A549 (cell line): ENCODE results near the gene SLC17A3. TPM values are rescaled to one million over a fixed set of nuclear protein-coding genes. Genes with fewer than 3 reads are reported as not detected.

ENCODE experiments used
- ATAC-seq, 2 experiments: fragments of 200-7000 bp in 1 of 2; fragments of >200 bp in 1 of 2; cut with Nextera tagmentation in 1 of 2; cut with Tn5 transposase in 1 of 2; 3 replicates each; pipeline versions ENCODE4 v1.8.0 to v1.9.1; 2018 to 2020; ENCODE audit warnings: mild to moderate bottlenecking in 1 of 2, moderate library complexity in 1 of 2
- CTCF ChIA-PET: fragments of 300-600 bp; sonication (Branson Sonifier 250); formaldehyde crosslinking; extraction: SDS; loops from one replicate; lab custom pipeline; 2021; ENCODE audit warnings: antibody characterized with exemption, inconsistent platforms; lab: Yijun Ruan, JAX
- POLR2A ChIA-PET: fragments of 350-600 bp; formaldehyde crosslinking; extraction: SDS; loops from one replicate; lab custom pipeline; 2021; ENCODE audit warnings: antibody characterized with exemption, inconsistent platforms; lab: Yijun Ruan, JAX
- DNase-seq, 2 experiments: peaks; one replicate each; pipeline versions ENCODE4 v3.0.0 to v3.0.0-alpha.2; 2011 to 2016; ENCODE audit warnings: low read depth in 1 of 2, low spot score in 1 of 2
- FAIRE-seq: peaks from 2 replicates; lab custom pipeline; 2011; peaks lifted over from hg19 to GRCh38; lab: Jason Lieb, UNC
- H3K27ac ChIP-seq, 2 experiments: fragments of >200 bp; sonication (Bioruptor Twin); formaldehyde crosslinking; 3 replicates each; pipeline ENCODE4 v1.5.1; 2016 to 2017
- H3K4me1 ChIP-seq: fragments of >200 bp; sonication (Bioruptor Twin); formaldehyde crosslinking; 3 replicates; pipeline ENCODE4 v1.6.1; 2016
- H3K4me2 ChIP-seq: fragments of >200 bp; sonication (Bioruptor Twin); formaldehyde crosslinking; 3 replicates; pipeline ENCODE4 v1.6.1; 2016
- H3K4me3 ChIP-seq: fragments of >200 bp; sonication (Bioruptor Twin); formaldehyde crosslinking; 3 replicates; pipeline ENCODE4 v1.5.1; 2016
- H3K9me3 ChIP-seq: fragments of >200 bp; sonication (Bioruptor Twin); formaldehyde crosslinking; 3 replicates; pipeline ENCODE4 v1.6.1; 2016
- CBX8 ChIP-seq: fragments of 200-600 bp; sonication (generic); IDR thresholded peaks from 2 replicates; pipeline ENCODE4 v1.6.1; 2016
- CHD4 ChIP-seq: fragments of 200-600 bp; sonication (generic); IDR thresholded peaks from 2 replicates; pipeline ENCODE4 v1.6.1; 2016; ENCODE audit warnings: antibody characterized with exemption, mild to moderate bottlenecking, borderline replicate concordance
- CTCF ChIP-seq: fragments of >200 bp; sonication (Bioruptor Twin); formaldehyde crosslinking; IDR thresholded peaks from 3 replicates; pipeline ENCODE4 v1.5.1; 2016
- EHF ChIP-seq: fragments of 250-450 bp; sonication (Bioruptor Pico); IDR thresholded peaks from 2 replicates; pipeline ENCODE4 v1.5.0; 2020; ENCODE audit warnings: mild to moderate bottlenecking
- FOSB ChIP-seq: fragments of 250-450 bp; sonication (Bioruptor Pico); IDR thresholded peaks from 2 replicates; pipeline ENCODE4 v1.5.0; 2020; ENCODE audit warnings: mild to moderate bottlenecking, moderate library complexity
- FOSL2 ChIP-seq, 2 experiments: fragments of 450-650 bp in 1 of 2; fragments of >200 bp in 1 of 2; sonication (Bioruptor Twin) in 1 of 2; formaldehyde crosslinking; IDR thresholded peaks; 2 replicates each; pipeline versions ENCODE4 v1.5.0 to v1.6.1; 2016 to 2020; ENCODE audit warnings: mild to moderate bottlenecking in 1 of 2, moderate library complexity in 1 of 2
- HES2 ChIP-seq: fragments of >200 bp; sonication (Bioruptor Twin); formaldehyde crosslinking; IDR thresholded peaks from 2 replicates; pipeline ENCODE4 v1.6.1; 2016
- HMGXB4 ChIP-seq: fragments of 250-450 bp; sonication (Bioruptor Pico); IDR thresholded peaks from 2 replicates; pipeline ENCODE4 v1.5.0; 2021; ENCODE audit warnings: mild to moderate bottlenecking, moderate library complexity, borderline replicate concordance
- JUN ChIP-seq, 2 experiments: fragments of >200 bp; sonication (Bioruptor Twin); formaldehyde crosslinking; IDR thresholded peaks; 2 replicates in 1 of 2; 3 replicates in 1 of 2; pipeline ENCODE4 v1.6.1; 2016 to 2017
- JUNB ChIP-seq: fragments of >200 bp; sonication (Bioruptor Twin); formaldehyde crosslinking; IDR thresholded peaks from 2 replicates; pipeline ENCODE4 v1.6.1; 2016
- MAX ChIP-seq: IDR thresholded peaks from 2 replicates; pipeline ENCODE4 v1.6.1; 2012
- MYC ChIP-seq: IDR thresholded peaks from 2 replicates; pipeline ENCODE4 v1.6.1; 2012; ENCODE audit warnings: mild to moderate bottlenecking, inconsistent platforms, low read length, improper control_type of control experiment, borderline replicate concordance
- NPAS2 ChIP-seq: fragments of 250-450 bp; sonication (Bioruptor Pico); IDR thresholded peaks from 2 replicates; pipeline ENCODE4 v1.8.0; 2022; ENCODE audit warnings: mild to moderate bottlenecking, moderate library complexity, borderline replicate concordance
- POLR2A ChIP-seq: IDR thresholded peaks from 2 replicates; pipeline ENCODE4 v1.6.1; 2012; ENCODE audit warnings: mild to moderate bottlenecking, low read length
- RAD21 ChIP-seq, 2 experiments: fragments of >200 bp in 1 of 2; sonication (Bioruptor Twin) in 1 of 2; formaldehyde crosslinking in 1 of 2; IDR thresholded peaks in 1 of 2; conservative IDR thresholded peaks in 1 of 2; 2 replicates in 1 of 2; 3 replicates in 1 of 2; pipeline ENCODE4 v1.6.1; 2012 to 2018; ENCODE audit warnings: inconsistent platforms in 1 of 2
- RARB ChIP-seq: fragments of 250-450 bp; sonication (Bioruptor Pico); IDR thresholded peaks from 2 replicates; pipeline ENCODE4 v1.8.0; 2021; ENCODE audit warnings: mild to moderate bottlenecking, moderate library complexity
- RCOR1 ChIP-seq: fragments of 150-350 bp; IDR thresholded peaks from 2 replicates; pipeline ENCODE4 v1.6.1; 2014; ENCODE audit warnings: antibody characterized with exemption, low read length, low read depth
- REST ChIP-seq: fragments of 200-600 bp; sonication (generic); IDR thresholded peaks from 2 replicates; pipeline ENCODE4 v1.6.1; 2016; ENCODE audit warnings: antibody characterized with exemption, mild to moderate bottlenecking, moderate library complexity
- SMC3 ChIP-seq: fragments of >200 bp; sonication (Bioruptor Twin); formaldehyde crosslinking; IDR thresholded peaks from 3 replicates; pipeline ENCODE4 v1.6.1; 2018; ENCODE audit warnings: inconsistent platforms
- USF2 ChIP-seq: fragments of 450-650 bp; IDR thresholded peaks from 2 replicates; pipeline ENCODE4 v1.6.1; 2014; ENCODE audit warnings: antibody characterized with exemption
- WGBS: methylation state at CpG from one replicate; pipeline ENCODE4 v1.1.6; 2017; ENCODE audit errors: missing lambda C conversion rate; 5-methylcytosine and 5-hydroxymethylcytosine counted together
- polyA plus RNA-seq, 4 experiments: library from polyadenylated mRNA; depleted of rRNA in 3 of 4; stranded (reverse); fragments of >200 nt; fragmentation: RNase III in 1 of 4; extraction: RNeasy Plus Mini Kit Qiagen cat#74134 plus additional on column Dnase treatment in 1 of 4; gene quantifications; 2 replicates in 3 of 4; 3 replicates in 1 of 4; pipeline ENCODE4 v1.2.3, GENCODE V29; 2011 to 2017

SLC17A3 gene
- polyA plus RNA-seq, 2 of the 4 experiments (the other 2 are of a cell fraction): 5.3 to 7.5 TPM

- TF ChIP-seq RARB (CRISPR knock-in tag): no peak
- no peak for TF ChIP-seq RAD21 (conservative IDR thresholded peaks at IDR 0.05 in 1 of 2, IDR thresholded peaks at IDR 0.05 in 1 of 2)
- no peak for TF ChIP-seq JUN (IDR thresholded peaks at IDR 0.05)
- TF ChIP-seq CTCF: no peak
- no peak for TF ChIP-seq POLR2A
- no peak for TF ChIP-seq RCOR1
- no peak for TF ChIP-seq NPAS2 (CRISPR knock-in tag)
- no peak for TF ChIP-seq FOSB
- no peak for TF ChIP-seq CBX8
- TF ChIP-seq CHD4: no peak
- TF ChIP-seq SMC3: no peak
- no peak for TF ChIP-seq USF2
- no peak for TF ChIP-seq MYC
- TF ChIP-seq EHF (CRISPR knock-in tag): no peak
- TF ChIP-seq FOSL2 (IDR thresholded peaks at IDR 0.05): no peak
- TF ChIP-seq FOSL2 (CRISPR knock-in tag; IDR thresholded peaks at IDR 0.05): no peak
- TF ChIP-seq HMGXB4: no peak
- TF ChIP-seq MAX: no peak
- no peak for TF ChIP-seq REST
- no peak for TF ChIP-seq JUNB
- no peak for TF ChIP-seq HES2
- TF ChIP-seq, all 56 proteins: peak for 0
- Histone ChIP-seq H3K27ac (no peak overlapping the region), H3K4me1 (no peaks in the 10 kb centered on the region), H3K4me2 (no peak overlapping the region), H3K4me3 (no peak overlapping the region), H3K9me3 (no peaks in the 10 kb centered on the region)
- POLR2A ChIA-PET: no interaction called here
- ATAC-seq (no peak), DNase-seq (no peak), FAIRE-seq (no peak)
- CTCF ChIA-PET: no interaction called here
- no CpG with 5 or more reads among the region's 2 CpGs for WGBS
Measured at GRCh38 chr6:25816252-25816651, 57.8 kb downstream of the SLC17A3 start.
